Retinal pigment epithelial cell (primary cell): ENCODE measurements around the gene TSPYL4.

Experiments used
- DNase-seq: peaks from one replicate; pipeline ENCODE4 v3.0.0-alpha.2; 2010; ENCODE audit warnings: low read depth
- H3K4me3 ChIP-seq: 2 replicates; pipeline ENCODE4 v1.5.1; 2011; ENCODE audit warnings: mild to moderate bottlenecking, low read length, control low read depth, moderate library complexity
- TF ChIP-seq, protein P1 (sequence below): conservative IDR thresholded peaks from 2 replicates; pipeline ENCODE4 v1.5.1; 2011; ENCODE audit warnings: low read depth, low read length, control low read depth, inconsistent platforms

TSPYL4 gene

DNA sequence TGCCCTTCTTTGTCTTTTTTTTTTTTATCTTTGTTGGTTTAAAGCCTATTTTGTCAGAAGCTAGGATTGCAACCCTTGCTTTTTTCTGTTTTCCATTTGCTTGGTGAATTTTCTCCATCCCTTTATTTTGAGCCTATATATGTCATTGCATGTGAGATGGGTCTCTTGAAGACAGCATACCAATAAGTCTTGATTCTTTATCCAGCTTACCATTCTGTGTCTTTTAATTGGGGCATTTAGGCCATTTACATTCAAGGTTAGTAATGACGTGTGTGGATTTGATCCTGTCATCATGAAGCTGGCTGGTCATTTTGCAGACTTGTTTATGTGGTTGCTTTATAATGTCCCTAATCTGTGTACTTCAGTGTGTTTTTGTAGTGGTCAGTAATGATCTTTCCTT lies 9.5 kb upstream of the TSPYL4 start:
- DNase-seq, result no peak
- TF ChIP-seq, protein P1, sequence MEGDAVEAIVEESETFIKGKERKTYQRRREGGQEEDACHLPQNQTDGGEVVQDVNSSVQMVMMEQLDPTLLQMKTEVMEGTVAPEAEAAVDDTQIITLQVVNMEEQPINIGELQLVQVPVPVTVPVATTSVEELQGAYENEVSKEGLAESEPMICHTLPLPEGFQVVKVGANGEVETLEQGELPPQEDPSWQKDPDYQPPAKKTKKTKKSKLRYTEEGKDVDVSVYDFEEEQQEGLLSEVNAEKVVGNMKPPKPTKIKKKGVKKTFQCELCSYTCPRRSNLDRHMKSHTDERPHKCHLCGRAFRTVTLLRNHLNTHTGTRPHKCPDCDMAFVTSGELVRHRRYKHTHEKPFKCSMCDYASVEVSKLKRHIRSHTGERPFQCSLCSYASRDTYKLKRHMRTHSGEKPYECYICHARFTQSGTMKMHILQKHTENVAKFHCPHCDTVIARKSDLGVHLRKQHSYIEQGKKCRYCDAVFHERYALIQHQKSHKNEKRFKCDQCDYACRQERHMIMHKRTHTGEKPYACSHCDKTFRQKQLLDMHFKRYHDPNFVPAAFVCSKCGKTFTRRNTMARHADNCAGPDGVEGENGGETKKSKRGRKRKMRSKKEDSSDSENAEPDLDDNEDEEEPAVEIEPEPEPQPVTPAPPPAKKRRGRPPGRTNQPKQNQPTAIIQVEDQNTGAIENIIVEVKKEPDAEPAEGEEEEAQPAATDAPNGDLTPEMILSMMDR, result no peak
- no peak overlapping the region for H3K4me3 ChIP-seq

DNA sequence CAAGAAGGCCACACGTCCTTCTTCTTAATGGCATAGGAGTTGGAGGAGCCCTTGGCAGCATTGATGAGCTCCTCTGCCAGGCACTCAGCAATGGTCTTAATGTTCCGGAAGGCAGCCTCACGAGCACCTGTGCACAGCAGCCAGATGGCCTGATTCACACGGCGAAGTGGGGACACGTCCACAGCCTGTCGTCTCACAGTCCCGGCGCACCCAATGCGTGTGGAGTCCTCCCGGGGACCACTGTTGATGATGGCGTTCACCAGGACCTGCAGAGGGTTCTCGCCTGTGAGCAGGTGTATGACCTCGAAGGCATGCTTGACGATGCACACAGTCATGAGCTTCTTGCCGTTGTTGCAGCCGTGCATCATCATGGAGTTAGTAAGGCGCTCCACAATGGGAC lies 4.6 kb upstream of the TSPYL4 start:
- DNase-seq, result no peak
- TF ChIP-seq, protein P1, result no peak
- no peak overlapping the region for H3K4me3 ChIP-seq

DNA sequence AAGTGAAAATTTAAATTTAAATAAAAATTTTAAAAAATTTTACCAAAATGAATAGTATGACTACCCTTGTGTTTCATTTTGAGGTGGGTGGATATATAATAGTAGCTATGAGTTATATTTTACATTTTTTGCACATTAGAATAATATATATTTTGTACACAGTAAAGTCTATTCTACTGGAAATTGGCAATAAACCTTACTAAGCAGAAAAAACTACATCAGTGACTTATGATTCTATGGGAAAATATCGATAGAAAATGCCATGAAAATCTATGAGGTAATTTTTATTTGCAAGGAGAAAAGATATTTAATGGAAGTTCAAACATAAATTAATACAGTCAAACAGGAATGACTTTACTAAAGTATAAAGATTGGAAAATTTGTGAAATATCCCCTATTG lies 2.8 kb upstream of the TSPYL4 start:
- TF ChIP-seq, protein P1, result no peak
- DNase-seq, result no peak
- no peak overlapping the region for H3K4me3 ChIP-seq

DNA sequence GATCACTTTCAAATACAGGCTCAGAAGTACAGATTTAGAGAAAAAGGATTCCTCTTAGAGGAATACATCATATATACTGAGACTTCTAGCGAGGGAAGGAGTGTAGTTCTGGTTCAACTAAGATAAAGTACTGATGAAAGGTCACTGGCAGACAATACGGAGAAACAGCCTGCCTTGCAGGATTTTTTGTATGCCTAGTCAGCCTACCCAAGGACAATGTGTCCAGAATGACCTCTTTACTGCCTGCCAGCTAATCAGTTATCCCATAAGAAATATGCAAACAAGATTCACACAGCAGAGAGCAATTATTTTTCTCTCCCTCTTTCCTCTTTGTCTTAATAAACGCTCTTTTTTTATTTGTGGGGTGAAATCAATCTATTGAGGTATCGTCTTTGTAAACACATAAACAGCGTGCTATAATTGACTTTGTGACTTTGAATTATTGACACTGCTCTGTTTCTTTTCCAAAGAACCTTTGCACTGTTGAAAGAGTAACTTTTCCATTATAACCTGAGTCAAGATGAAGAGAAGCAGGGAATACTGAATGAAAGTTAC lies 1.4 kb upstream of the TSPYL4 start:
- peak overlapping the region; percentile 93 for H3K4me3 ChIP-seq
- TF ChIP-seq, protein P1, result no peak
- no peak for DNase-seq

DNA sequence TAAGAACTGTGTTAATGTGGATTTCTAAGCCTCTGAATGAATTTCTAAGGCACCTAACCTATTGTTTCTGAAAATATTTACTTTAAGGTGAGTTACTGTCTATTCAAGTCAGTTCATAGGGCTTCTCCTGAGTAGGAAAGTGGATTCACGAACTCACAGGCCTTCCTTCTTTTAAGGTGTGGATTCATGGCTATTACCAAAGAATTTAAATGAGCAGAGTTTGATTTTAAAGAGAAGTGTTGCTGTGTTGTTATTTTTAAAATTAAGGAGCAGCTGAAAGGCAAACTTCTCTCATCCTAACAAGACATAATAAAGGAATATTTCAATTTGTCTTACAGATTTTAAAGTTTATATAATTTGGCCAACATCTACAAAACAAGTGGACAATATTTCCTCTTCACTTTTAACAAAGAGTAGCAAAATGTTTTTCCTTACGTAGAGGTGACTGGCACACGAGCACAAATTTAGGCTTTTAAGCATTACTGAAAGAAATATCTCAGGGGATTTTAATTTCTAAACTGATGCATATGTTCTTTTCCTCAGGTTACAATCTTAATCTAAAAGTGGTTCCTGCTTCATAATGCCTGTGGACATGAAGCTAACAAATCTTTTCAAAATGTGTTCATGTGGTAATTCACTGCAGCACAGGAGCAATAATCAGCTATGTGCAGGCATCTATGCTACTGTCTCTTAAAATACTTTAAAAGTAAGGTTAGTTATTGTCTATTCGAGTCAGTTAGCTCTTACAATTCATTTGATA lies 602 bp upstream of the TSPYL4 start:
- peak overlapping the region; percentile 93 for H3K4me3 ChIP-seq
- TF ChIP-seq, protein P1, result no peak
- DNase-seq, result no peak

DNA sequence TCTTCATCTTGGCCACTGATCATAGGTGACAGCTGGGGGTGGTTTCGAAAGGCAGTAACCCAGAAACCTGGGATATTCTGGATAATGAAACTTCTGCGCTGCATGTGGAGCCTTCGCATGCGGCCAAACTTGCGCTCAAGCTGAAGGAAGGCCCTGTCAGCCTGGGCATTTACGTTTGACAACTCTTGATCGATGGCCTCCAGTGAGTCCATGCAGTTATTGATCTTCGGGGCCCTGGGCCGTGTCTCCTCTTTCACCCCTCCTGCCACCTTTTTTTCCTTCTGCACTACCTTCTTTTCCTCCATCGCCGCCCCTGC lies 729 bp downstream of the TSPYL4 start:
- H3K4me3 ChIP-seq, result peak overlapping the region; percentile 93
- no peak for DNase-seq
- TF ChIP-seq, protein P1, result no peak
